Measurements from ENCODE around the gene PASK. TPM values are rescaled to one million over a fixed set of nuclear protein-coding genes. Genes with fewer than 3 reads are reported as not detected.

The PASK gene
- polyA plus RNA-seq, 3 donors = 0.56 to 4.3 (median 0.70) TPM

DNA sequence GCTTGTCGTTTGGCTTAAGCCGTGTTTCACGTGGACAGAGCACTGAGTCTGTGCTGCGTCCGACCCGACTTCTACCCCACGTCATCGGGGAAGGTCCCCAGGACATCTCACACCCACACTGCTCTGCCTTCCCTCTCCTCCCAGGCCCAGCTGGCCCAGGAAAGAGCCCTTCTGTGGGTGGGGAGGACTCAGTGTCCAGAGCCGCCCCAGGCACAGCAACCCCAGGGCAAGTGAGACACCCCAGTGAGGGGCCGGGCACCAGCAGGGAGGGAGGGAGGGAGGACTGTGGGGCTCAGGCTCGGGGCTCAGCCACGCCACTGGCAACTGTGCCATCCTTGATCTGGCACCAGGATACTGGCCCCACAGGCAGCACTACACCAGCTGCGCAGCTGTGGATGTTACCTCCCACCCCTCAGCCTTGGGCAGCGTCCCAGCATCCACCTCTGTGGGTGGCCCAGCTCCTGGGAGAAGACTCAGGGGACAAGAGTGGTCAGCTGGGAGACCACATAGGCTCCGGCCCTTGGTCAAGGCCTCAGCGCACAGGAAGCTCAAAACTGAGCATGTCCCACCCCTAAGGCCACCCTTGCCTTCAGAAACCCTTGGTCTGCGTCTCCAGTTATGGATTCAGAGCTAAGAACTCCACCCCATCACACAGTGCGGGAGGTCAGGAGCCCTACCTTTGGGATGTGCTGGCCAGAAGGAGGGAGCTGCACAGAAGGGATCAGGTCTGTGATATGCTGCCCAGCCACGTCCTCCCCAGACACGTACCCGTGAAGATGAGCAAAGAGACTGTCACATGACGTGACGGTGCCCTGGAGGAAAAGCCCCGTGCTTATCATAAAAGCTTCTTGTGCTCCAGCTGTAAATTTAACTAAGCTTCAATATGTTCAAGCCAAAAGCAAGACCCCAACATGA is 11.7 kb downstream of the PASK start:
- no peak for DNase-seq
- Histone ChIP-seq H3K4me1 (ENCODE audit: control insufficient read depth in 1 of 2, insufficient read depth in 2 of 2, low read length in 2 of 2) (no peaks in the 10 kb centered on the region), H3K4me2 (replicated peaks; ENCODE audit: extremely low read depth, low read length, poor library complexity, severe bottlenecking) (no peak overlapping the region), H2AFZ (ENCODE audit: insufficient read depth, low read depth, low read length, poor library complexity, severe bottlenecking) (no peak overlapping the region), H3K79me2 (ENCODE audit: insufficient read depth, low read length) (no peaks in the 10 kb centered on the region), H3K4me3 (replicated peaks in 1 of 3; ENCODE audit: low read depth in 2 of 3, low read length in 3 of 3) (no peak overlapping the region), H3K9me3 (replicated peaks in 1 of 2; ENCODE audit: control insufficient read depth in 1 of 2, insufficient read depth in 1 of 2, low read length in 2 of 2) (no peaks in the 10 kb centered on the region), H3K36me3 (replicated peaks in 1 of 2; ENCODE audit: control insufficient read depth in 1 of 2, insufficient read depth in 2 of 2, low read length in 2 of 2) (peaks cover 9 to 40% of the 10 kb centered on the region in 2 donors), H3K27ac (ENCODE audit: low read depth in 1 of 2, low read length in 2 of 2) (no peak overlapping the region), H4K20me1 (ENCODE audit: insufficient read depth, low read length) (no peaks in the 10 kb centered on the region), H3K9ac (ENCODE audit: insufficient read depth, low read length, poor library complexity, severe bottlenecking) (no peak overlapping the region), H3K27me3 (ENCODE audit: control insufficient read depth in 2 of 2, insufficient read depth in 2 of 2, low read length in 2 of 2) (no peaks in the 10 kb centered on the region)
- Mint-ChIP-seq H3K27me3 (ENCODE audit: low read depth in 3 of 3) (peaks cover 0 to 2% (median 1%) of the 10 kb centered on the region in 3 donors), H3K4me1 (no peaks in the 10 kb centered on the region), H3K36me3 (peaks cover 27 to 49% of the 10 kb centered on the region in 2 donors), H3K4me3 (no peak overlapping the region), H3K9me3 (no peaks in the 10 kb centered on the region), H3K27ac (no peak overlapping the region)
- WGBS (ENCODE audit: insufficient coverage) = 95% methylated on average over 14 of the region's 24 CpGs
- intact Hi-C loops (cut with micrococcal nuclease) = no loop called here
- TF ChIP-seq, protein P1, sequence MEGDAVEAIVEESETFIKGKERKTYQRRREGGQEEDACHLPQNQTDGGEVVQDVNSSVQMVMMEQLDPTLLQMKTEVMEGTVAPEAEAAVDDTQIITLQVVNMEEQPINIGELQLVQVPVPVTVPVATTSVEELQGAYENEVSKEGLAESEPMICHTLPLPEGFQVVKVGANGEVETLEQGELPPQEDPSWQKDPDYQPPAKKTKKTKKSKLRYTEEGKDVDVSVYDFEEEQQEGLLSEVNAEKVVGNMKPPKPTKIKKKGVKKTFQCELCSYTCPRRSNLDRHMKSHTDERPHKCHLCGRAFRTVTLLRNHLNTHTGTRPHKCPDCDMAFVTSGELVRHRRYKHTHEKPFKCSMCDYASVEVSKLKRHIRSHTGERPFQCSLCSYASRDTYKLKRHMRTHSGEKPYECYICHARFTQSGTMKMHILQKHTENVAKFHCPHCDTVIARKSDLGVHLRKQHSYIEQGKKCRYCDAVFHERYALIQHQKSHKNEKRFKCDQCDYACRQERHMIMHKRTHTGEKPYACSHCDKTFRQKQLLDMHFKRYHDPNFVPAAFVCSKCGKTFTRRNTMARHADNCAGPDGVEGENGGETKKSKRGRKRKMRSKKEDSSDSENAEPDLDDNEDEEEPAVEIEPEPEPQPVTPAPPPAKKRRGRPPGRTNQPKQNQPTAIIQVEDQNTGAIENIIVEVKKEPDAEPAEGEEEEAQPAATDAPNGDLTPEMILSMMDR (IDR thresholded peaks at IDR 0.05) = no peak

DNA sequence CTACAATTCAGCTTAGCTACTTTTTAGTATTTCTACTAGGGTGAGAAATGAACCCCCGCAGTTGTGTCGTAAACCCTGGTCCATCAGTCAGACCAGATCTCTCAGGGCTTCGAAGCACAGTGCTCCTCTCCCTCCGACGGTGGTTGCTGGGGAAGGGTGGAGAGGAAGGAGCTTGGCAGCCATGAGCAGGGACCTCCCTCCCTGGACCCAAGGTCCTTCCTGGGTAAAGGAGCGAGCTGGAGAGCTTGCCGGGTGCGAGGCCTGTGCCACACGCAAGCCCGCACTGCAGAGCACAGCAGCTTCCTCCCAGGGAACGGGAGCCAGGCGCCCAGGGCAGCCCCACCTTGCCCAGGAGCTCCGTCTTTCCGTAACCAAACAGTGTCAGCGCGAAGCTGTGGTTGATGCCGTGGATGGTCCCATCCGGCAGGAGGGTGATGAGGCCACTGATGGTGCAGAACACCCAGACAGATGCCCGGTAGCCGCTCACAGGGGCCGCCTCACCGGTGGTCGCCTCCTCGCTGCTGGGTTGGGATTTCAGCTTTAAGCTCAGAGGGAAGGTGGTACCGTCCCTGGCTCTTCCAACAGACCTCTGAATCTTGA is 12.5 kb downstream of the PASK start:
- Mint-ChIP-seq H3K27ac (peak overlapping the region in 1 of 7 donors; percentile 31), H3K27me3 (ENCODE audit: low read depth in 3 of 3) (peaks cover 0 to 1% (median 0%) of the 10 kb centered on the region in 3 donors), H3K4me1 (no peaks in the 10 kb centered on the region), H3K9me3 (no peaks in the 10 kb centered on the region), H3K4me3 (no peak overlapping the region), H3K36me3 (peaks cover 23 to 46% of the 10 kb centered on the region in 2 donors)
- no peaks in the 10 kb centered on the region for H3K79me2 ChIP-seq (ENCODE audit: insufficient read depth, low read length)
- H3K4me1 ChIP-seq (ENCODE audit: control insufficient read depth in 1 of 2, insufficient read depth in 2 of 2, low read length in 2 of 2) = no peaks in the 10 kb centered on the region
- no peaks in the 10 kb centered on the region for H3K27me3 ChIP-seq (ENCODE audit: control insufficient read depth in 2 of 2, insufficient read depth in 2 of 2, low read length in 2 of 2)
- no peak overlapping the region for H3K4me2 ChIP-seq (replicated peaks; ENCODE audit: extremely low read depth, low read length, poor library complexity, severe bottlenecking)
- H3K36me3 ChIP-seq (replicated peaks in 1 of 2; ENCODE audit: control insufficient read depth in 1 of 2, insufficient read depth in 2 of 2, low read length in 2 of 2) = peaks cover 9 to 41% of the 10 kb centered on the region in 2 donors
- no peak overlapping the region for H3K4me3 ChIP-seq (replicated peaks in 1 of 3; ENCODE audit: low read depth in 2 of 3, low read length in 3 of 3)
- H3K9me3 ChIP-seq (replicated peaks in 1 of 2; ENCODE audit: control insufficient read depth in 1 of 2, insufficient read depth in 1 of 2, low read length in 2 of 2) = no peaks in the 10 kb centered on the region
- no peak overlapping the region for H3K9ac ChIP-seq (ENCODE audit: insufficient read depth, low read length, poor library complexity, severe bottlenecking)
- TF ChIP-seq, protein P1 (IDR thresholded peaks at IDR 0.05) = no peak
- H3K27ac ChIP-seq (ENCODE audit: low read depth in 1 of 2, low read length in 2 of 2) = no peak overlapping the region
- H2AFZ ChIP-seq (ENCODE audit: insufficient read depth, low read depth, low read length, poor library complexity, severe bottlenecking) = no peak overlapping the region
- 95% methylated on average over 20 of the region's 25 CpGs for WGBS (ENCODE audit: insufficient coverage)
- DNase-seq = no peak
- intact Hi-C loops (cut with micrococcal nuclease) = no loop called here
- H4K20me1 ChIP-seq (ENCODE audit: insufficient read depth, low read length) = no peaks in the 10 kb centered on the region
